Keratinocyte (primary cell): ENCODE results near the gene CCT6B. TPM values are rescaled to one million over a fixed set of nuclear protein-coding genes. Genes with fewer than 3 reads are reported as not detected.

ENCODE experiments used
- DNase-seq: peaks from one replicate; pipeline ENCODE4 v3.0.0-alpha.2; 2011; ENCODE audit warnings: low read depth, missing footprints, low spot score
- FAIRE-seq: peaks from 2 replicates; lab custom pipeline; 2011; peaks lifted over from hg19 to GRCh38; lab: Jason Lieb, UNC
- H2AFZ ChIP-seq: 2 replicates; pipeline ENCODE4 v1.6.0; 2012; ENCODE audit warnings: low read length, control low read depth, inconsistent platforms; ENCODE audit not compliant: control insufficient read depth
- H3K27ac ChIP-seq: 2 replicates; pipeline ENCODE4 v1.5.1; 2011; ENCODE audit warnings: low read length; ENCODE audit not compliant: control insufficient read depth, insufficient read depth
- H3K27me3 ChIP-seq: 3 replicates; pipeline ENCODE4 v1.6.0; 2011; ENCODE audit warnings: low read length; ENCODE audit not compliant: control insufficient read depth, insufficient read depth; ENCODE audit errors: extremely low read depth
- H3K36me3 ChIP-seq, 2 experiments: 2 replicates in 1 of 2; 3 replicates in 1 of 2; pipeline ENCODE4 v1.5.1; 2011; ENCODE audit warnings: low read length in 2 of 2, mild to moderate bottlenecking in 1 of 2; ENCODE audit not compliant: control insufficient read depth in 2 of 2, insufficient read depth in 2 of 2; ENCODE audit errors: extremely low read depth in 1 of 2
- H3K4me1 ChIP-seq: 3 replicates; pipeline ENCODE4 v1.5.1; 2011; ENCODE audit warnings: low read length; ENCODE audit not compliant: control insufficient read depth, insufficient read depth; ENCODE audit errors: extremely low read depth
- H3K4me2 ChIP-seq: 3 replicates; pipeline ENCODE4 v1.6.0; 2011; ENCODE audit warnings: low read depth, low read length; ENCODE audit not compliant: control insufficient read depth, insufficient read depth; ENCODE audit errors: extremely low read depth
- H3K4me3 ChIP-seq, 3 experiments: fragments of 200-600 bp in 1 of 3; sonication (generic) in 1 of 3; 2 replicates in 2 of 3; 3 replicates in 1 of 3; pipeline ENCODE4 v1.5.1; 2011 to 2016; ENCODE audit warnings: low read length in 3 of 3, mild to moderate bottlenecking in 3 of 3, control low read depth in 2 of 3, inconsistent platforms in 1 of 3, low read depth in 1 of 3, mixed read lengths in 1 of 3, mixed run types in 1 of 3, moderate library complexity in 1 of 3; ENCODE audit not compliant: control insufficient read depth in 2 of 3, insufficient read depth in 2 of 3; ENCODE audit errors: extremely low read depth in 1 of 3
- H3K79me2 ChIP-seq: 2 replicates; pipeline ENCODE4 v1.6.0; 2012; ENCODE audit warnings: low read length; ENCODE audit not compliant: control insufficient read depth, insufficient read depth
- H3K9ac ChIP-seq: 3 replicates; pipeline ENCODE4 v1.6.0; 2011; ENCODE audit warnings: low read length; ENCODE audit not compliant: control insufficient read depth, insufficient read depth; ENCODE audit errors: extremely low read depth
- H3K9me1 ChIP-seq: 3 replicates; pipeline ENCODE4 v1.6.0; 2011; ENCODE audit warnings: low read length; ENCODE audit not compliant: control insufficient read depth, insufficient read depth; ENCODE audit errors: extremely low read depth
- H3K9me3 ChIP-seq: 2 replicates; pipeline ENCODE4 v1.5.1; 2012; ENCODE audit warnings: low read depth, low read length; ENCODE audit not compliant: control insufficient read depth
- H4K20me1 ChIP-seq: 3 replicates; pipeline ENCODE4 v1.6.0; 2011; ENCODE audit warnings: low read length; ENCODE audit not compliant: control insufficient read depth, insufficient read depth; ENCODE audit errors: extremely low read depth
- CTCF ChIP-seq, 3 experiments: IDR thresholded peaks in 1 of 3; conservative IDR thresholded peaks in 1 of 3; optimal IDR thresholded peaks in 1 of 3; 2 replicates in 2 of 3; 3 replicates in 1 of 3; pipeline versions ENCODE3 to v1.5.1; 2011; ENCODE audit warnings: low read length in 3 of 3, mild to moderate bottlenecking in 3 of 3, moderate library complexity in 2 of 3, control low read depth in 1 of 3, inconsistent platforms in 1 of 3; ENCODE audit not compliant: insufficient read depth in 2 of 3; ENCODE audit errors: extremely low read depth in 1 of 3
- EZH2 ChIP-seq: IDR thresholded peaks from one replicate; pipeline ENCODE4 v1.6.1; 2012; ENCODE audit warnings: inconsistent platforms, mild to moderate bottlenecking, low read length, moderate library complexity
- dilution Hi-C: fragments of 300-500 bp; cut with MboI; formaldehyde crosslinking; loops from one replicate; pipeline ENCODE4 v1.7.0; 2020; ENCODE audit warnings: low sequenced_read_pairs; ENCODE audit not compliant: extremely low pct_ligation_motif_present
- polyA plus RNA-seq, 5 experiments: library from polyadenylated mRNA; depleted of rRNA in 3 of 5; stranded (reverse) in 3 of 5; stranded (forward) in 1 of 5; unstranded in 1 of 5; fragments of >200 nt; gene quantifications; 1 replicate in 1 of 5; 2 replicates in 3 of 5; 3 replicates in 1 of 5; pipeline versions ENCODE4 v1.2.1 to v1.2.3, GENCODE V29; 2011 to 2012; ENCODE audit warnings: missing spikeins in 2 of 5, low read depth in 1 of 5, low replicate concordance in 1 of 5

The CCT6B gene
- polyA plus RNA-seq, 1 donor (not counting 4 experiments of a cell fraction or from before 2014, with no cell fraction given) = 1.1 TPM

- Histone ChIP-seq H3K9me1 (no peaks in the 10 kb centered on the region), H3K79me2 (no peaks in the 10 kb centered on the region), H3K4me1 (no peaks in the 10 kb centered on the region), H3K4me2 (no peak overlapping the region), H3K4me3 (no peak overlapping the region), H3K27me3 (no peaks in the 10 kb centered on the region), H3K36me3 (no peaks in the 10 kb centered on the region), H4K20me1 (no peaks in the 10 kb centered on the region), H2AFZ (no peak overlapping the region), H3K27ac (no peak overlapping the region), H3K9me3 (no peaks in the 10 kb centered on the region), H3K9ac (no peak overlapping the region)
- FAIRE-seq (no peak), DNase-seq (no peak)
- TF ChIP-seq EZH2 = no peak
- TF ChIP-seq CTCF (optimal IDR thresholded peaks at IDR 0.05 in 1 of 3, IDR thresholded peaks at IDR 0.05 in 1 of 3, conservative IDR thresholded peaks at IDR 0.05 in 1 of 3; ENCODE audit: extremely low read depth in 1 of 3, insufficient read depth in 2 of 3, low read length in 3 of 3) = no peak
- dilution Hi-C loops = no loop called here
Measured at GRCh38 chr17:34902831-34903547, 58.3 kb downstream of the CCT6B start.

GRCh38 chr17:34899643-34900291 lies 61.5 kb downstream of the CCT6B start:
- Histone ChIP-seq H3K4me1 (no peaks in the 10 kb centered on the region), H3K27me3 (no peaks in the 10 kb centered on the region)

More at GRCh38 chr17:34899643-34900291, 61.5 kb downstream of the CCT6B start:
- FAIRE-seq = no peak
- no peak overlapping the region for H3K9ac ChIP-seq
- no peaks in the 10 kb centered on the region for H3K9me3 ChIP-seq
- DNase-seq = no peak
- no peak for TF ChIP-seq EZH2
- TF ChIP-seq CTCF (optimal IDR thresholded peaks at IDR 0.05 in 1 of 3, IDR thresholded peaks at IDR 0.05 in 1 of 3, conservative IDR thresholded peaks at IDR 0.05 in 1 of 3; ENCODE audit: extremely low read depth in 1 of 3, insufficient read depth in 2 of 3, low read length in 3 of 3) = no peak
- H3K9me1 ChIP-seq = no peaks in the 10 kb centered on the region
- no peaks in the 10 kb centered on the region for H4K20me1 ChIP-seq
- no peak overlapping the region for H3K27ac ChIP-seq
- dilution Hi-C loops = no loop called here
- H3K36me3 ChIP-seq = no peaks in the 10 kb centered on the region
- H2AFZ ChIP-seq = no peak overlapping the region
- H3K4me2 ChIP-seq = no peak overlapping the region
- no peak overlapping the region for H3K4me3 ChIP-seq
- H3K79me2 ChIP-seq = no peaks in the 10 kb centered on the region
